Measurements from ENCODE around the gene DNMT3B.
A peak's percentile ranks its signal among the peaks of the same experiment; 100 is the strongest.
"Not testable (repeated sequence)": the region's sequence is repeated elsewhere in the genome, so short reads cannot be mapped to it uniquely, and the experiment has no call there.

Gene DNMT3B

DNA sequence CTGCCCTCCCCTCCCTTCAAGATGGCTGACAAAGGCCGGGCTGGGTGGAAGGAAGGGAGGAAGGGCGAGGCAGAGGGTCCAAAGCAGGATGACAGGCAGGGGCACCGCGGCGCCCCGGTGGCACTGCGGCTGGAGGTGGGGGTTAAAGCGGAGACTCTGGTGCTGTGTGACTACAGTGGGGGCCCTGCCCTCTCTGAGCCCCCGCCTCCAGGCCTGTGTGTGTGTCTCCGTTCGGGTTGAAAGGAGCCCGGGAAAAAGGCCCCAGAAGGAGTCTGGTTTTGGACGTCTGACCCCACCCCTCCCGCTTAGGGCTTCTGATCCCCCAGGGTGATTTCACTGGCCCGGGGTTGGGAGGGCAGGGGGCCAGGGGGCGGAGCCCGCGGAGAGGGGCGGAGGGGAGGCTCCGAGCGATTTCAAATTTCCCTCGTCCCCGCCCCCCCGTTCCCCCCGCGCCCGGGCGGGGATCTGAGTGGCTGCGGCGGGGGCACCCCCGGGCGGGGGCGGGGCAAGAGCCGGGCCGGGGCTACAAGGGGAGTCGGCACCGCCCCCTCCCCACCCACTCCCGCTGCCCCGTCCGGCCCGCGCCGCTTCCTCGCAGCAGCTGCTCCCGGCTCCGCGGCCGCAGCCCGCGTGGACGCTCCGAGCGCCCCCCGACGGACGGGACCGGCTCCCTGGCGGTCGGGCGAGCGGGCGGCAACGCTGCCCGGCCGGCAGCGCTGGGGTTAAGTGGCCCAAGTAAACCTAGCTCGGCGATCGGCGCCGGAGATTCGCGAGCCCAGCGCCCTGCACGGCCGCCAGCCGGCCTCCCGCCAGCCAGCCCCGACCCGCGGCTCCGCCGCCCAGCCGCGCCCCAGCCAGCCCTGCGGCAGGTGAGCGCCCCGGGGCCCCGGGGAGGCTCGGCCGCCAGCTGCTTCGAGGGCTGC is at the start of gene DNMT3B:
Gene DNMT3B, plus strand, starts transcription at position 555 of the 923 bp plus-strand sequence. CDS start 17,939 bp downstream, outside the sequence.
- peak; percentile 73 for DNase-seq (ENCODE audit: low spot score)

DNA sequence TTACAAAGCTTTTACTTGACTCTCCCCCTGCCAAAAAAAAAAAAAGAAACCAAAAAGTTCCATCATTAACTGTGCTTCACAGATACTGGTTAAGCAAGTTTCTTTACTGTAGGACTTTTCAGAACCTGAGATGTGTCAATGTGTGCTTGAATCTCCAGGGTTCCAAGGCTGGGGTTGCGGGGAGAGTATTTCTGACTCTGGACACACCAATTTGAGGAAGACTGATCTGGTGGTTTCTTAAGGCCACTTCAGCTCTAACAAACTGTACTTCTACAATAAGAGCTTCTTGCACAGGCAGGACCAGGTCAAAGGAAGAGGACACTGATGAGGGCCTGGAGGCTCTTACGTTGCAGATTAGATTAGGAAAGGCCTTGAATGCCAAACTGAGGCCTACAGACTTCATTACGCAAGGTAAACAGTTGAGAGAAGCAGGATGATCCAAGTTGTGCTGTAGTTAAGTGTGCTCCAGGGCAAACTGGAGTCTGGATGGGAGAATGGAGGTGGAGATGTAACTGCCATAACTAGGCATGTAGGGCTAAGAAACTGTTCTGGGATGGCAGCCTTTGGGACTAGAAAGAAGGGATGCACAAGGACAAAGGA is 43.3 kb upstream of the DNMT3B start:
- no peak for DNase-seq (ENCODE audit: low spot score)

DNA sequence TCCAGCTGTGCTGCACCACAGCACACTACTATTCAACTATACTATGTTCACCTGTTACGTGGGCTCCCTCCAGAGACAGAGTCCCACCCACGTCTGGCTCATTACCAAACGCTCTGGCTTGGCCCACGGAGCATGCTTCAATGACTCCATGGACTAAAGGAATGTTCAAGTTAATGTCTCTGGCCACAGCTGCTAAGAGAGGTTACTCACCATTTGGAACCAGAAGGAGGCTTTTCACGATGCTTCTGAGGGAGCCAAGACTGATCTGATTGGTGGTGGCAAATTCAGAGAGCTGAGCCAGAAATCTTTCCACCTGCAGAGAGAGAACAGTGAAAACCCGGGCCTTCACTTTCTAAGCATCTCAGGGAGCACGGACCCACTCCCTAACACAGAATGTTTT is 34.5 kb upstream of the DNMT3B start:
- DNase-seq (ENCODE audit: low spot score): no peak

DNA sequence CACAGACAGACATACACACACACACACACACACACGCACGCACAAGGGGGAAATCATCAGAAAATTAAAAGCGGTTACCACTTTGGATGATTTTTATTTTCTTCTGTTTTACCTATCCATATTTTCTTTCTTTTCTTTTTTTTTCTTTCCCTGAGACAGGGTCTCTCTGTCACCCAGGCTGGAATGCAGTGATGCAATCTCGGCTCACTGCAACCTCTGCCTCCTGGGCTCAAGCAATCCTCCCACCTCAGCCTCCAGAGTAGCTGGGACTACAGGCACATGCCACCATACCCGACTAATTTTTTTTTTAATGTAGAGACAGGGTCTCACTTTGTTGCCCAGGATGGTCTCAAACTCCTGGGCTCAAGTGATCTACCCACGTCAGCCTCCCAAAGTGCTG is 33.8 kb upstream of the DNMT3B start:
- DNase-seq (ENCODE audit: low spot score): not testable (repeated sequence)

DNA sequence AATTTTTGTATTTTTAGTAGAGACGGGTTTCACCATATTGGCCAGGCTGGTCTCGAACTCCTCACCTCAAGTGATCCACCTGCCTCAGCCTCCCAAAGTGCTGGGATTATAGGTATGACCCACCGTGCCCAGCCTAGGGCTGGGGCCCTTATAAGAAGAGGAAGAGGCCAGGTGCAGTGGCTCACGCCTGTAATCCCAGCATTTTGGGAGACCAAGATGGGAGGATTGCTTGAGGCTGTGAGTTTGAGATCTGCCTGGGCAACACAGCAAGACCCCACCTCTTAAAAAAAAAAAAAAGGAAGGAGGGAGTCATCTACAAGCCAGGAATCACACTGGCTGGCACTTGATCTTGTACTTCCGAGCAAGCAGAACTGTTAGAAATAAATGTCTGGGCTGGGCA is 32.9 kb upstream of the DNMT3B start:
- not testable (repeated sequence) for DNase-seq (ENCODE audit: low spot score)

DNA sequence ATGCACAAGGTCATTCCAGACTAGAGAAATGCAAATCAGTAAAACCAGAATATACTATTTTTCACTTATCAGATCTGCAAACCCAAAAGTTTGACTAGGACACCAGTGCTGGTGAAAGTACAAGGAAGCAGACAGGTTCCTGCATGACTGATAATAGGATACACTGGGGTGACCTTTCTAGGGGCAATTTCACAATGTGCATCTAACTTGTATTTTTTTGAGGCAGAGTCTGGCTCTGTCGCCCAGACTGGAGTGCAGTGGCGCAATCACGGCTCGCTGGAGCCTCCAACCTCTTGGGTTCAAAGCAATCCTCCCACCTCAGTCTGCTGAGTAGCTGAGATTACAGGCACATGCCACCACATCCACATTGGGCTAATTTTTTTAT is 30.3 kb upstream of the DNMT3B start:
- no peak for DNase-seq (ENCODE audit: low spot score)

DNA sequence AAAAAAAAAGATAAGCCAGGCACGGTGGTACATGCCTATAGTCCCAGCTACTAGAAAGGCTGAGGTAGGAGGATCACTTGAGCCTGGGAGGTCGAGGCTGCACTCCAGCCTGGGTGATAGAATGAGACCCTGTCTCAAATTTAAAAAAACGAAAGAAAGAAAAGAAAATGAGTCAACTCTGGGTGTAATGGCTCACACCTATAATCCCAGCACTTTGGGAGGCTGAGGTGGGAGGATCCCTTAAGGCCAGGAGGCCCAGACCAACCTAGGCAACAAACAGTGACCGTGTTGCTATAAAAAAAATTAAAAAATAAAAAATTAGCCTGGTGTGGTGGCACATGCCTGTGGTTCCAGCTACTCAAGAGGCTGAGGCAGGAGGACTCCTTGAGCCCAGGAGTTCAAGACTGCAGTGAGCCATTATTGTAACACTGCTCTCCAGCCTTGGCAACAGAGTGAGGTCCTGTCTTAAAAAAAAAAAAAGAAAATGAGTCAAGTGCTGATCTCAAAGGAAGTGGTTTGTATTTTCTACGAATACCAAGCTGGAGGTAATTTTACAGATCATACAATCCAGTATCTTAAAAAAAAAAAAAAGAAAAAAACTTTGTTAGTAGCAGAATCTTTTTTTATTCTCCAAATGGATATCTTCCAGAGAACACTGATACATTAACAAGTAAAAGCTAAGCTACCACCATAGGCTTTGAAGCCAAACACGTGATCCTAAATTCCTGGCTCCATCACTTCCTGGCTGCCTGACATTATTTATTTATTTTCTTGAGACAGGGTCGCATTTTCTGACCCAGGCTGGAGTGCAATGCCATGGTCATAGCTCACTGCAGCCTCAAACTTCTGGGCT is 24.6 kb upstream of the DNMT3B start:
- no peak for DNase-seq (ENCODE audit: low spot score)

DNA sequence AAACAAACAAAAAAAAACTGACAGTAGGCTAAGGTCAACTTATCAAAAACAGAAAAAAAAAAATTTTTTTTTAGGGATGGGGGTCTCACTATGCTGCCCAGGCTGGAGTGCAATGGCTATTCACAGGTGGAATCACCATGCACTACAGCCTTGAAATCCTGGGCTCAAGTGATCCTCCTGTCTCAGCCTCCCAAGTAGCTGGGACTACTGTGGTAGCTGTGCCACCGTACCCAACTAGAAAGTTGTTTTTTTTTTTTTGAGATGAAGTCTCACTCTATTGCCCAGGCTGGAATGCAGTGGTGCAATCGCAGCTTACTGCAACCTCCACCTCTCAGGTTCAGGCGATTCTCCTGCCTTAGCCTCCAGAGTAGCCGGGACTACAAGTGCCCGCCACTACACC is 21.0 kb upstream of the DNMT3B start:
- DNase-seq (ENCODE audit: low spot score): no peak

DNA sequence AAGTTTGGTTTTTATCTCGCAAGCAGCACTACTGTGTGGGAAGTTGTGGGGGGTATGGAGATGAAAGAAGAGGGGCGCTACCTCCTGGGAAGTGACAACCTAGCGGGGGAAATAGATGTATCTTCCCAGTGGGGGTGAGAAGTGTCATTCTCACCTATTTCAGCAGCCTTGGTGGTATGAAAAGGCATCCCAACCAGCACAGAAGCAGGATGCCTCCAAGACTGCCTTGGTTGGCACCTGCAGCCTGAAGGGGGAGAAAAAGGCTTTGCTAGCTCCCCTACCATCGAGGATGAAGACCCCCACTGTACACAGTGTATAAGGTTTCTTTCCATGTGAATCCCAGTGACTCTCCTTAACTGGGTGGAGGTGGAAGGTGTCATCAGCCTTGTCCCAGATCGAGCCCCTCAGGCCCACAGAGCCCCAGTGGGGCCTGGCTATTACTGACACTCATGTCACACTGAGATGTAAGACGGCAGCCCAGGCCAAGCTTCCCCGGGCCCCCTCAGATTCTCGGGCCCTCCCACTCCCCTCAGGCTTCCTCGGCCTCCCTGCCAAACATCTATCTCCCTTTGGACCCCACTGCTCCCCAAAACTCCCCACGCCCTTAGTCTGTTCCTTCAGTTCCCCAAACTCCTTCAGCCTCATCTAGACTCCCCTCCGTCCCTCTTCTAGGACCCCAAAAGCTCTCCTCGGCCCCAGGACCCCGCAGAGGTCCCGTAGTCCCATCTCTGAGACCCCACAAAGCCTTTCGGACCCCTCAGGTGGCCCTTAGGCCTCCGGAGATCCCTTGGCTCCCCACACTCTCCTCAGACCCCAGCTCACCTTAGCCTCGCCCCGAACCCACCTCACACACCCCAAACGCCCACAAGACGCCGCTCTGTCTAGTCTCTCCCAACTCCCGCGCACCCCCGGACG is 19.6 kb upstream of the DNMT3B start:
- no peak for DNase-seq (ENCODE audit: low spot score)

DNA sequence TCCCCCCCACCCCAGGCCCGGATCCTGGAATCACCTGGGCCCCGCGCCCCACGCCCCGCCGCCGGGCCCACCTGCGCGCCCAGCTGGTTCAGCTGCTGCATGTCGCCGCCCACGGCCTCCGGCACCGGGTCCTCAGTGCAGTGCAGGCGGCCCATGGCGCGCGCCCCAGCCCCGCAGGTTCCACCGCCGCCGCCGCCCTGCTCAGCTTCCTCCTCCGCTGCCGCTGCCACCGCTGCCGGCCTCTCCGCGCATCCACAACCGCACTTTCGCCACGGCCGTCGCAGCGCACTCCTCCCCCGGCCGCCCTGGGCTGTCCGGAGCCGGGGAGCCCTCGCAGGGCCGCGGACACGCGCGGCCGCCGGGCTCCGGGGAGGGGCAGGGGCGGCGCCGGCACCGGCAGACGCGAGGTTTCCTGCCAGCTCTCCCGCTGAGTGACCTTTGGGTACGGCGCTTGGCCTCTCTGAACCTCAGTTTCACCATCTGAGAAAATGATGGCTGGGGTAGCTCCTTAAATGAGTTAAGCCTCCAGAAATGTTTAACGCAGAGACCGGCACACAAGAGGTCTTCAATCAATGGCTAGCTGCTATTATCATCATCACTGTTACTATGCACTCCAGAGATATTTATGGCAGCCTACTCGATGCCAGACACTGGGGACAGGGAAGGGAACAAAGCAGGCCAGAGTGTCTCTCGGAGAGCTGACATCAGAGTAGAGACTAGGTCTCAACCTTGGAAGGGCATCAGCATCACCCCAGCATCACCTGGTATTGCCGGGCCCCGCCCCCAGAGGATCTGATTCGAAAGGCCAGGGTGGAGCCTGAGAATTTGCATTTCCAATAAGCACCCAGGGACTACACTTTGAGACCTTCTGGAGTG is 18.7 kb upstream of the DNMT3B start, which contains the start of gene COMMD7:
Gene COMMD7, minus strand, starts transcription at position 231 of the 876 bp plus-strand sequence. Its CDS starts 76 bp downstream, at position 155.
- DNase-seq (ENCODE audit: low spot score): peak; percentile 36

DNA sequence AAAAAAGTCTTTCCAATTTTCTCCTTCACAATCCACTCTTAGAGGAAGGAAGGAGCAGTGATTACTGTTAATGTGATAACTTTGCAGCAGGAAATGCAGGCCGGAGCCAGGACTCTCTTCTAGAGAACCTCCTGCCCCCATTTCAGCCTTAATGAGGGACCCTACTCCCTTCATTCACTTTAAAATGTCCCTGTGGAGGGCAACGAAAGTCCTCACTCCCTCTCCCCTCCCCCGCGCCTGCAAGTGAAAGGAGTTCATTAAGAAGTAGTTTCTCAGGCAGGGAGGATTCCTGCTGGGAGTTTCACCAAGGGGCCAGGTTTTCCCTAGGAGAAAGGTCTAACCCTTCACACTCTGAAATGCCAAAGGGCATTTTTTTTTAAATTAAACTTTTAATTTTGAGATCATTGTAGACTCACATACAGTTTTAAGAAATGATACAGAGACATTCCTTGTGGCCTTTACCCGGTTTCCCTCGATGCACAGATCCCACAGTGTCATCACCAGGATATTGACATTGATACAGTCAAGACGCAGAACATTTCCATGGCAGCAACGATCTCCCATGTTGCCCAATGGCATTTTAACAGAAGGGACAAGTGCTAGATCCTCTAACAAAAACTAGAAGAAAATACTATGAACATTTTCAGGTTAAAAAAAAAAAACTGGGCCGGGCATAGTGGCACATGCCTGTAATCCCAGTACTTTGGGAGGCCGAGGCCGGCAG is 12.1 kb upstream of the DNMT3B start:
- no peak for DNase-seq (ENCODE audit: low spot score)

DNA sequence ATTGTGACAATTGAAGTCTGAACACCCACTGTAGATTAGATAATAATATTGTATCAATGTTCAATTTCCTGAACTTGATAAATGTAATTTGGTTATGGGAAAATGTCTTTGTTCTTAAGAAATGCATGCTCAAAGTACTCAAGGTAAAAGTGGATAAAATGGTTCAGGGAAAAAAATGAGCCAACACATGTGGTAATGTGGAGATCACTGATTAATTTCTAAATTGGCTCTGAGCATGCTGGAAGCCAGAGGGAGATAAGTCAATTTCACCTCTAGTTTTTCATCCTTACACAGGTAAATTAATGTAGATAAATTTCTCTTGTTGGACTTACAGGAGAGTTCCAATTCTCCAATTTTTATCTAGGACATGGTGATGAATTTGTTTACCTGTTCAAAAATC is 10.9 kb upstream of the DNMT3B start:
- no peak for DNase-seq (ENCODE audit: low spot score)

DNA sequence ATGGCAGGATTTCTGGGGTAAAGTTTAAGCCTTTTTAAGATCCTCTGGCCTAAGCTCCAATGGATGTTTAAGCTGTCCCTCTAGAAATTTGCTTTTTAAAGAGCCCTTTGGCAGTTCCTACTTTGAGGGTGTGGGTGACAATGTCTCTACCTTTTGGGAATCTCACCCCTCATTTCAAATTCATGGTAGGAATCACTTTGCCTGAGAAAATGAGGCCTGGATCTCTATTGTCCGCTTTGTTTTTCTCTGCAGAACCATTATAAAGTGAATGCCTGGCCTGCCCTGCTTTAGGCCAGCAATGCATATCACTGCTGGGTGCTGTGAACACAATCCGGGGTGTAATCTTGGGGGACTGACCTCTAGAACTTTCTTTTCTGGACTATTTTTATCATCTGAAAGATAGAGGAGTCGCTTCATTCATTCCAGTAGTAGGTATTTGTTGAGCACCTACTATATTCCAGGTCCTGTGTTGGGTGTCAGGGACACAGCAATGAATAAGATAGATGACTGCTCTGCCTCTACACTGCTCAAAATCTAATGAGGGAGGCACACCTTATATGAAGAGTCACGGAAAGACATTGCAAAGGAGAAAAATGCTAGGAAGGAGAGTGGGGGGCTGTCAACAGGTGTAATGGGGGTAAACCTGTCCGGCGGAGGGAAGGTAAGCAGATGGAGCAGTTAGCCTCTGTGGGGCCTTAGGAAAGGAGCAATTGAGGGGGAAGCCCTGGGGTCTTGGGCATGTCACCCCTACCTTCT is 10.3 kb upstream of the DNMT3B start:
- DNase-seq (ENCODE audit: low spot score): no peak

DNA sequence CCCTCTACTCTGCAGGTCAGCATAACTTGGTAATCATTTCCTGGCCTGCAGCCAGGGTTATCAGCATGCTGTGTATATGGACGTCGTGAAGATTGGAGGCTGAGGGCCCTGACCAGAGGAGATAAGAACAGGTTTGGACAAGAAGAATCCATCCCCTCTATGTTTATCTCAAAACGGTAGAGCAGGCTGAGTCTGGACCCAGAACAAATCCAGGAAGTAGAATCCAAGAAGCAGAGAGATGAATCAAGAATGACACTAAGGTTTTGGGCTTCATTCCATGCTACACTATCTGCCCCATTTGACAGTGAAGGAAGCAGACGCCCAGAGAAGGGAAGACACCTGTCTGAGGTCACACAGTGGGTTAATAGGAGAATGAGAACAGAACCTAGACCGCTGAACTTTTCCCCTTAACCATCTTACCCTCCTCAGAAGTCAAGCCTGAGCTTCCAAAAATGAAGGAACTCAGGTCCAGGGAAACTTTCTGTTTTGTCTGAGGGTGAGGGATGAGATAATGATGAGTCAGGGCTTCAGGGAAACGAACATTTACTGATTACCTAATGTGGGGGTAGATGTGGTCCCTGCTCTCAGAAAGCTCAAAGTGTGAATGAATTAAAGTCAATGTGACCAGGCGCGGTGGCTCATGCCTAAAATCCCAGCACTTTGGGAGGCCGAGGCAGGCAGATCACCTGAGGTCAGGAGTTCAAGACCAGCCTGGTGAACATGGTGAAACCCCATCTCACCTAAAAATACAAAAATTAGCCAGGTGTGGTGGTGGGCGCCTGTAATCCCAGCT is 9.5 kb upstream of the DNMT3B start:
- DNase-seq (ENCODE audit: low spot score): no peak

DNA sequence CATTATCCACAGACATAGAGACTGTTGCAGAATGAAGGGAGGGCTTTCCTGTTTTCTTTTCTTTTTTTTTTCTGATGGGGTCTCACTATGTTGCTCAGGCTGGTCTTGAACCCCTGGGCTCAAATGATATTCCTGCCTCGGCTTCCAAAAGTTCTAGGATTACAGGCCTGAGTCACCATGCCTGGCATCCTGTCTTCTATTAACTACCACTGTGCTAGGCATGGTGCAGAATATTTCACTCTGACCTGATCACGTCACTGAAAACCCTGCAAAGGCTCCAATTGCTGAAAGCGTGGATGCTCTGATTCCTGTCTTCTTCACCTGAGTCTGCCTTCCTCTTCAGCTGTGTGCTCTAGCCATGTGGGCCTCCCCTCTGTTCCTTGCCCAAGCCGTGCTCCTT is 8.5 kb upstream of the DNMT3B start:
- no peak for DNase-seq (ENCODE audit: low spot score)

DNA sequence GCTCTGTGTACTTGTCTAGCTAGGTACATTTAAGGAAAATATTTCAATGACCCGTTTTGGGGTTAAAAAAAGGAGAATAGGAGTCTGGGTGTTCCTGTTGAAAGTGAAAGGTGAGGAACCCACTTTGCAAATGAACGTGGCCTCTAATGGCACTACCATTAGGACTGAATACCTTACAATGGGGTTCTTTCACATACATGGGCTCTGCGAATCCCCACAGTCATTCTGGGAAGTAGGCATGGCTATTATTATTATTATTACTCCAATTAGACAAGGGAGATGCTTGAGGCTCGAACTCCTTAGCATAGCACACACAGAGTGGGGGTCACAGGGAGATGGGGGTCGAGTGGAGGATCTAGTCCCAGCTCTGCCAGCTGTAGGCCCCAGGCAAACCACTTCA is 6.0 kb upstream of the DNMT3B start:
- no peak for DNase-seq (ENCODE audit: low spot score)

DNA sequence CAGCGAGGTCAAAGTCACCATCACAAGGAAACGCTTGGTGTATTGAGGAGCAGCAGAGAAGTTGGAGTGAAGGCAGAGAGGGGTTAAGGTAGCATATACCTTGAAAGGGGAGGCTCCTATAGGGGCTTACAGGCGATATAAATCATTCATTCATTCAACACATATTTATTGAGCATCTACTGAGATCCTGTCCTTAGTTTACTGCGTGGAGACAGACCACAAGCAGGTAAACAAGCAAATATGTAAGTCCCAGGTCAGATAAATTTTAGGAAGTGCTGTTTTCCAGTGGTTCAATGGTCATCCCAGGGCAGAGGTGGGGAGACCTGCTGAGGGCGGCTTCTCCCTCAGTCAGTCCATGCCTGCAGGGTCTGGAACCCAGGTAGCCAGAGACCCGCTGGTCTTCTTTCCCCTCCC is 761 bp upstream of the DNMT3B start:
- no peak for DNase-seq (ENCODE audit: low spot score)

DNA sequence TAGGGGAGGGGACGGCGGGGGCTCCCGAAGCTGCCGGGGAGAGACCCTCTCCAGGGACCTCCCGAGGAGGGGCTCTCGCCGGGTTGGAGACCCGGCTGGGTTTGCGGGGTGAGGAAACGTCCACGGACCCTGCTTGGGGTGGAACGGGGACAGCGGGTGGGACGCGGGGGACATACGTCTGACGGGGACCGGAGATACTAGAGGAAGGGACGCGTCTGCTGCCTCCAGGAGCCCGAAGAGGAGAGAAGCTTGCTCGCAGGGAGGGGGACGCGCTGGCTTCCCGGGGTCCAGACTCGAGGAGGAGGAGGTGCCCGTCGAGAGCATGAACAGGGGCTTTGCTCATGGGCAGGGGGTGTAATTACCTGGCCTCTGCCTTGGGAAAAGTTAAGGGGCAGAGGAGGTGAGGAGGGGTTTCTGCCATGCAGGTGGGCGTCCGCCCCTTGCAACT is 593 bp downstream of the DNMT3B start:
- no peak for DNase-seq (ENCODE audit: low spot score)
